GM12865 (cell line): ENCODE measurements around the gene DNAJC28.
A peak's percentile ranks its signal among the peaks of the same experiment; 100 is the strongest.

Source experiments
- DNase-seq: peaks from one replicate; pipeline ENCODE4 v3.0.0; 2010; ENCODE audit warnings: low read depth
- H3K4me3 ChIP-seq: 2 replicates; pipeline ENCODE4 v1.5.1; 2011; ENCODE audit warnings: mild to moderate bottlenecking, low read depth, low read length, control low read depth
- CTCF ChIP-seq: IDR thresholded peaks from 2 replicates; pipeline ENCODE4 v1.5.1; 2011; ENCODE audit warnings: low read length, control low read depth, low read depth, inconsistent platforms; ENCODE audit not compliant: insufficient read depth; ENCODE audit errors: missing control alignments

The DNAJC28 gene

GRCh38 chr21:33491373-33492102 is at the start of gene DNAJC28:
TSS of gene DNAJC28 (minus strand) at chr21:33491716. CDS start at chr21:33489393, 2,323 bp downstream.
- DNase-seq: peak; percentile 95
- TF ChIP-seq CTCF: no peak
- peak within 1 kb of the TSS; percentile 81 for H3K4me3 ChIP-seq

GRCh38 chr21:33541105-33541711 is 49.7 kb upstream of the DNAJC28 start:
- peak; percentile 59 for DNase-seq
- peak overlapping the region; percentile 64 for H3K4me3 ChIP-seq
- TF ChIP-seq CTCF: no peak

GRCh38 chr21:33540711-33541104 is 49.2 kb upstream of the DNAJC28 start:
- DNase-seq: no peak
- peak overlapping the region; percentile 64 for H3K4me3 ChIP-seq
- no peak for TF ChIP-seq CTCF

GRCh38 chr21:33539616-33540015 is 48.1 kb upstream of the DNAJC28 start:
- no peak for TF ChIP-seq CTCF
- H3K4me3 ChIP-seq: no peak overlapping the region
- no peak for DNase-seq

GRCh38 chr21:33537212-33537611 is 45.7 kb upstream of the DNAJC28 start:
- TF ChIP-seq CTCF: no peak
- DNase-seq: no peak
- H3K4me3 ChIP-seq: no peak overlapping the region

GRCh38 chr21:33531007-33531406 is 39.5 kb upstream of the DNAJC28 start:
- no peak overlapping the region for H3K4me3 ChIP-seq
- TF ChIP-seq CTCF: no peak
- no peak for DNase-seq
